VCaP (cell line): ENCODE measurements around the gene KCNAB1.

Experiments used
- H3K27ac ChIP-seq: fragments of 450-650 bp; 2 replicates; pipeline ENCODE4 v1.5.1; 2017
- TF ChIP-seq, protein P1 (sequence below): fragments of 450-650 bp; conservative IDR thresholded peaks from 2 replicates; pipeline ENCODE4 v1.5.1; 2017; ENCODE audit warnings: mild to moderate bottlenecking, moderate library complexity

The KCNAB1 gene

GRCh38 chr3:156158656-156159295, 38.4 kb downstream of the KCNAB1 start:
- TF ChIP-seq, protein P1, sequence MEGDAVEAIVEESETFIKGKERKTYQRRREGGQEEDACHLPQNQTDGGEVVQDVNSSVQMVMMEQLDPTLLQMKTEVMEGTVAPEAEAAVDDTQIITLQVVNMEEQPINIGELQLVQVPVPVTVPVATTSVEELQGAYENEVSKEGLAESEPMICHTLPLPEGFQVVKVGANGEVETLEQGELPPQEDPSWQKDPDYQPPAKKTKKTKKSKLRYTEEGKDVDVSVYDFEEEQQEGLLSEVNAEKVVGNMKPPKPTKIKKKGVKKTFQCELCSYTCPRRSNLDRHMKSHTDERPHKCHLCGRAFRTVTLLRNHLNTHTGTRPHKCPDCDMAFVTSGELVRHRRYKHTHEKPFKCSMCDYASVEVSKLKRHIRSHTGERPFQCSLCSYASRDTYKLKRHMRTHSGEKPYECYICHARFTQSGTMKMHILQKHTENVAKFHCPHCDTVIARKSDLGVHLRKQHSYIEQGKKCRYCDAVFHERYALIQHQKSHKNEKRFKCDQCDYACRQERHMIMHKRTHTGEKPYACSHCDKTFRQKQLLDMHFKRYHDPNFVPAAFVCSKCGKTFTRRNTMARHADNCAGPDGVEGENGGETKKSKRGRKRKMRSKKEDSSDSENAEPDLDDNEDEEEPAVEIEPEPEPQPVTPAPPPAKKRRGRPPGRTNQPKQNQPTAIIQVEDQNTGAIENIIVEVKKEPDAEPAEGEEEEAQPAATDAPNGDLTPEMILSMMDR = no peak

DNA sequence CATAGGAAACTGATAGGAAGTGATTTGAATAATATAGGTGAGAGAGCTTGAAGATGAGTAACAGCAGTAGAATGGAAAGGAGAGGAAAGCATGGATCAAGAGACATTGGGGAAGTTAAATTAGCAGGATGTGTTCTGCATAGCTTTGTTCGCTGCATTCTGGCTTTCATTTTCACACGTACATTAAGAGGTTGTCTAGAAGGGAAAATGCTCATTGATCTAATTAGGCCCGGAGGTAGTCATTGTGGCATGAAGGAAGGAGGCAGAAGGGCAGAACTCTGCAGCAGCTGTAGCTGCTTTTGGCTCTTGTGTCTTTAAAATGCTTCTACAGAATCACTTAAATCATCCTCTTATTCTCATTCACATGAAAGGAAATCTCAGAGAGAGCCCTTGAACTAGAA, 40.3 kb downstream of the KCNAB1 start:
- peak overlapping the region; percentile 32 for H3K27ac ChIP-seq
- TF ChIP-seq, protein P1 = no peak

More at GRCh38 chr3:156158656-156159295, 38.4 kb downstream of the KCNAB1 start:
- H3K27ac ChIP-seq = no peak overlapping the region

DNA sequence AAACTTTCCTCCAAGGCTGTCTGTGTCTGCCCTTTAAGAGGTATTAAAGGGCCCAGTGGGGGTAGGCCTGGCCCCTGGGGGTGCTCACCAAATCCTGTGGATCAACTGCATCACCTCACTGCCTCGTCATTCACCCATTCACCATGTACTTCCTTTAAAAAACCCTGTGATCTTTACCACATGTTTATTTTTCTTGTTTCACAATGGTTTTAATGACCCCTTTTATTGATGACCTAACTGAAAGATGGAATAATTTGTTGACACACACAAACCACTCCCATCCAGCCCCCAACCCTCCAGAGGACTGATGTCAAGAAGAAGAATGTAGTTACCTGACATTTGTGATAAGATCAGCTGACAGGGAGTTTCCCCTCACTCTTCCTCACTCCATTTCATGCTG, 40.8 kb downstream of the KCNAB1 start:
- peak overlapping the region; percentile 32 for H3K27ac ChIP-seq
- TF ChIP-seq, protein P1 = no peak

- H3K27ac ChIP-seq = no peak overlapping the region
- TF ChIP-seq, protein P1 = no peak
Observed at GRCh38 chr3:156163848-156164247, 43.5 kb downstream of the KCNAB1 start.

- TF ChIP-seq, protein P1 = no peak
- H3K27ac ChIP-seq = no peak overlapping the region
Observed at GRCh38 chr3:156166808-156167207, 46.4 kb downstream of the KCNAB1 start.

DNA sequence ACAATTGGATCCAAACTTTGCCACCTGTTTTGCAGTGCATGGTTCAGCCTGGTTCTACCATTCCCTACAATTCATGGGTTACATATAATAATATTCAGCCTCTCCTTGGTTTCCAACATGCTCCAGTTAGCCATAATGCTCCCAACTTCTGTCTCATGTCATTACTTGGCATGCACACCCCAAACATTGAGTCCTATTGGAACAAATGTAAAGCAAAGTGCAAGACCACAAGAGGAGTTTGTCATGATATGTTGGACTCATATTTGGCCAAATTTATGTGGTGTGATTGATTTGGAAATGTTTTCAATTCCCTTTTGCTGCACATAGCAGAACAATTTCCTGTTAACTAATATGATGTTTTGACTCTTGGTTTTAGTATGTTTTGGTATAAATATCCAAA, 50.2 kb downstream of the KCNAB1 start:
- TF ChIP-seq, protein P1 = no peak
- no peak overlapping the region for H3K27ac ChIP-seq

GRCh38 chr3:156171281-156172267, 51.2 kb downstream of the KCNAB1 start:
- TF ChIP-seq, protein P1 = peak; percentile 46
- H3K27ac ChIP-seq = peak overlapping the region; percentile 64
